Measurements from ENCODE around the gene NOX3. TPM values are rescaled to one million over a fixed set of nuclear protein-coding genes. Genes with fewer than 3 reads are reported as not detected.
A peak's percentile ranks its signal among the peaks of the same experiment; 100 is the strongest.

Gene NOX3
- total and polyA plus RNA-seq, 2 of the 8 experiments (the other 6 are each of a cell fraction or from before 2014, with no cell fraction given), result not detected

- FAIRE-seq, result no peak
- no peak overlapping the region for H3K4me2 ChIP-seq (ENCODE audit: insufficient read depth in 1 of 2, low read depth in 2 of 2, low read length in 2 of 2)
- no peaks in the 10 kb centered on the region for H3K9me3 ChIP-seq (ENCODE audit: insufficient read depth in 2 of 2, low read depth in 1 of 2, low read length in 1 of 2)
- no peak overlapping the region for H3K4me3 ChIP-seq (ENCODE audit: extremely low read depth in 1 of 4, insufficient read depth in 2 of 4, low read depth in 3 of 4, low read length in 4 of 4)
- H3K79me1 ChIP-seq (ENCODE audit: low read depth, low read length), result no peaks in the 10 kb centered on the region
- no peak overlapping the region for H2BK20ac ChIP-seq (ENCODE audit: low read length)
- H3K36me3 ChIP-seq (ENCODE audit: control insufficient read depth in 2 of 4, insufficient read depth in 4 of 4, low read length in 3 of 4), result no peaks in the 10 kb centered on the region
- no peak overlapping the region for H3K27ac ChIP-seq (ENCODE audit: low read depth, low read length)
- H4K20me1 ChIP-seq (replicated peaks in 1 of 2; ENCODE audit: control insufficient read depth in 1 of 2, insufficient read depth in 2 of 2, low read length in 2 of 2), result no peaks in the 10 kb centered on the region
- no peaks in the 10 kb centered on the region for H3K79me2 ChIP-seq (ENCODE audit: control insufficient read depth in 1 of 2, insufficient read depth in 2 of 2, low read length in 2 of 2)
- H3K9ac ChIP-seq (replicated peaks in 1 of 4; ENCODE audit: extremely low read depth in 1 of 4, low read depth in 3 of 4, low read length in 3 of 4), result no peak overlapping the region
- no peak overlapping the region for H3K14ac ChIP-seq (ENCODE audit: insufficient read length)
- H2BK15ac ChIP-seq (ENCODE audit: low read length), result no peak overlapping the region
- POLR2A ChIA-PET (ENCODE audit: partially characterized antibody), result no interaction called here
- no peak overlapping the region for H2AK5ac ChIP-seq (ENCODE audit: low read depth, low read length)
- TF ChIP-seq ATF2 (IDR thresholded peaks at IDR 0.05; ENCODE audit: low read length) (no peak), SP1 (IDR thresholded peaks at IDR 0.05; ENCODE audit: low read depth, low read length) (no peak), CEBPB (IDR thresholded peaks at IDR 0.05; ENCODE audit: low read depth, low read length) (no peak)
- CTCF ChIA-PET (ENCODE audit: partially characterized antibody), result no interaction called here
- H3K23me2 ChIP-seq (ENCODE audit: low read depth, low read length), result no peaks in the 10 kb centered on the region; the same call in 1 of the 2 replicates
- H3K4me1 ChIP-seq (replicated peaks in 1 of 4; ENCODE audit: control insufficient read depth in 3 of 4, insufficient read depth in 4 of 4, low read length in 3 of 4), result peaks cover 2 to 3% (median 2%) of the 10 kb centered on the region in 4 experiments; a peak in 5 of 7 replicates
- H3K23ac ChIP-seq (ENCODE audit: insufficient read length), result no peak overlapping the region
- H2BK120ac ChIP-seq (replicated peaks; ENCODE audit: low read depth, low read length), result no peak overlapping the region
- H3K27me3 ChIP-seq (replicated peaks in 1 of 4; ENCODE audit: control insufficient read depth in 3 of 4, extremely low read depth in 1 of 4, insufficient read depth in 3 of 4, low read length in 3 of 4), result no peaks in the 10 kb centered on the region
- H3K4ac ChIP-seq (replicated peaks; ENCODE audit: insufficient read length, low read depth, low read length), result no peak overlapping the region
- H3K56ac ChIP-seq (replicated peaks; ENCODE audit: insufficient read length, low read depth, low read length), result no peak overlapping the region
- DNase-seq (ENCODE audit: low read depth in 1 of 2, low spot score in 2 of 2), result no peak
- no peak overlapping the region for H4K5ac ChIP-seq (ENCODE audit: insufficient read length, low read depth, low read length)
- H2AFZ ChIP-seq (ENCODE audit: low read length), result 0 out of 2 replicates have a peak overlapping the region, but pooled peaks have one; percentile 58
- H3K18ac ChIP-seq (ENCODE audit: extremely low read depth, low read length), result no peak overlapping the region
- H4K8ac ChIP-seq (ENCODE audit: extremely low read depth, insufficient read depth, low read length), result no peak overlapping the region
- H2BK5ac ChIP-seq (ENCODE audit: low read depth, low read length), result no peak overlapping the region
- H4K91ac ChIP-seq (replicated peaks; ENCODE audit: insufficient read length, low read length), result no peak overlapping the region
- no peak overlapping the region for H2BK12ac ChIP-seq (ENCODE audit: low read depth, low read length)
- WGBS, 2 experiments (ENCODE audit: extremely low coverage in 1 of 2, insufficient coverage in 1 of 2, insufficient read length in 1 of 2, insufficient replicate concordance in 2 of 2, low coverage in 1 of 2, low lambda C conversion rate in 2 of 2, missing lambda C conversion rate in 1 of 2), result 95% methylated on average over 3 of the region's 3 CpGs; no CpG with 5 or more reads in 1 of the 2 experiments
Observed at GRCh38 chr6:155414049-155414448, 41.6 kb downstream of the NOX3 start.
